Stimulated activated CD8-positive, alpha-beta memory T cell treated with anti-CD3 and anti-CD28 coated beads, Interleukin-4, amount 100 ng/mL, for 4 hours (primary cell): Measurements from ENCODE around the gene ULBP1.
"Not testable (repeated sequence)": the region's sequence is repeated elsewhere in the genome, so short reads cannot be mapped to it uniquely, and the experiment has no call there.

Experiments
- DNase-seq, 2 donors: peaks; one replicate each; pipeline ENCODE4 v3.0.0-alpha.2; 2020; ENCODE audit warnings: low read depth in 2 of 2, low spot score in 1 of 2

The ULBP1 gene

GRCh38 chr6:149933036-149933435, 30.7 kb upstream of the ULBP1 start:
- DNase-seq = no peak

- DNase-seq = no peak
These were observed 30.3 kb upstream of the ULBP1 start for GRCh38 chr6:149933461-149933860.

GRCh38 chr6:149934249-149935156, 29.2 kb upstream of the ULBP1 start:
- DNase-seq = peak in 1 of 2 donors; percentile 73

GRCh38 chr6:149935246-149935645, 28.5 kb upstream of the ULBP1 start:
- DNase-seq = no peak

- no peak for DNase-seq
These were observed 28.1 kb upstream of the ULBP1 start for GRCh38 chr6:149935668-149936067.

- no peak for DNase-seq
These were observed 27.0 kb upstream of the ULBP1 start for GRCh38 chr6:149936743-149937142.

- not testable (repeated sequence) for DNase-seq
These were observed 25.7 kb upstream of the ULBP1 start for GRCh38 chr6:149938013-149938570.

- DNase-seq = no peak
These were observed 25.0 kb upstream of the ULBP1 start for GRCh38 chr6:149938571-149939355.

- no peak for DNase-seq
These were observed 24.4 kb upstream of the ULBP1 start for GRCh38 chr6:149939356-149939648.

- DNase-seq = no peak
These were observed 23.7 kb upstream of the ULBP1 start for GRCh38 chr6:149939909-149940671.

GRCh38 chr6:149940672-149940982, 23.1 kb upstream of the ULBP1 start:
- no peak for DNase-seq

GRCh38 chr6:149941583-149942460, 21.9 kb upstream of the ULBP1 start, which contains the start of gene ULBP2:
TSS of gene ULBP2 (plus strand) at chr6:149942014. CDS start at chr6:149942073, 59 bp downstream.
- DNase-seq = peak; percentile 83 to 87

GRCh38 chr6:149942461-149942829, 21.3 kb upstream of the ULBP1 start:
- no peak for DNase-seq

GRCh38 chr6:149943321-149943720, 20.4 kb upstream of the ULBP1 start:
- DNase-seq = not testable (repeated sequence)

GRCh38 chr6:149945276-149945675, 18.5 kb upstream of the ULBP1 start:
- DNase-seq = not testable (repeated sequence)

GRCh38 chr6:149946631-149947030, 17.1 kb upstream of the ULBP1 start:
- not testable (repeated sequence) for DNase-seq

- not testable (repeated sequence) for DNase-seq
These were observed 16.2 kb upstream of the ULBP1 start for GRCh38 chr6:149947533-149947932.

GRCh38 chr6:149948011-149948410, 15.7 kb upstream of the ULBP1 start:
- no peak for DNase-seq

- no peak for DNase-seq
These were observed 15.1 kb upstream of the ULBP1 start for GRCh38 chr6:149948616-149949015.

GRCh38 chr6:149950423-149950822, 13.3 kb upstream of the ULBP1 start:
- DNase-seq = no peak
